Breast epithelium (tissue), 3 donors: Measurements from ENCODE around the gene HOXD1.

Experiments used
- CTCF ChIP-seq, 3 donors: fragments of 450-650 bp; IDR thresholded peaks; one replicate each; pipeline ENCODE4 v1.5.1; 2016 to 2017; ENCODE audit warnings: antibody characterized with exemption in 3 of 3, mild to moderate bottlenecking in 3 of 3, moderate library complexity in 3 of 3
- POLR2A ChIP-seq: fragments of 450-650 bp; IDR thresholded peaks from one replicate; pipeline ENCODE4 v1.6.1; 2016; ENCODE audit warnings: antibody characterized with exemption, mild to moderate bottlenecking, moderate library complexity
- POLR2AphosphoS5 ChIP-seq, 3 donors: sonication (generic); formaldehyde crosslinking; IDR thresholded peaks; one replicate each; pipeline ENCODE4 v1.6.1; 2017; ENCODE audit warnings: antibody characterized with exemption in 3 of 3

GRCh38 chr2:176147210-176147799 lies 41.2 kb upstream of the HOXD1 start:
- TF ChIP-seq CTCF (IDR thresholded peaks at IDR 0.05) (no peak), POLR2AphosphoS5 (IDR thresholded peaks at IDR 0.05) (no peak), POLR2A (no peak)
